Measurements from ENCODE around the gene MAP7D1. TPM values are rescaled to one million over a fixed set of nuclear protein-coding genes. Genes with fewer than 3 reads are reported as not detected.

Gene MAP7D1
- total RNA-seq, 4 donors from 2014 or later: 73.3 to 244 (median 115) TPM

- no peak for DNase-seq (ENCODE audit: low spot score)
- peak; percentile 49 for ATAC-seq (ENCODE audit: low FRiP score)
- TF ChIP-seq, protein P1, sequence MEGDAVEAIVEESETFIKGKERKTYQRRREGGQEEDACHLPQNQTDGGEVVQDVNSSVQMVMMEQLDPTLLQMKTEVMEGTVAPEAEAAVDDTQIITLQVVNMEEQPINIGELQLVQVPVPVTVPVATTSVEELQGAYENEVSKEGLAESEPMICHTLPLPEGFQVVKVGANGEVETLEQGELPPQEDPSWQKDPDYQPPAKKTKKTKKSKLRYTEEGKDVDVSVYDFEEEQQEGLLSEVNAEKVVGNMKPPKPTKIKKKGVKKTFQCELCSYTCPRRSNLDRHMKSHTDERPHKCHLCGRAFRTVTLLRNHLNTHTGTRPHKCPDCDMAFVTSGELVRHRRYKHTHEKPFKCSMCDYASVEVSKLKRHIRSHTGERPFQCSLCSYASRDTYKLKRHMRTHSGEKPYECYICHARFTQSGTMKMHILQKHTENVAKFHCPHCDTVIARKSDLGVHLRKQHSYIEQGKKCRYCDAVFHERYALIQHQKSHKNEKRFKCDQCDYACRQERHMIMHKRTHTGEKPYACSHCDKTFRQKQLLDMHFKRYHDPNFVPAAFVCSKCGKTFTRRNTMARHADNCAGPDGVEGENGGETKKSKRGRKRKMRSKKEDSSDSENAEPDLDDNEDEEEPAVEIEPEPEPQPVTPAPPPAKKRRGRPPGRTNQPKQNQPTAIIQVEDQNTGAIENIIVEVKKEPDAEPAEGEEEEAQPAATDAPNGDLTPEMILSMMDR (IDR thresholded peaks at IDR 0.05): no peak
These were observed 5.1 kb downstream of the MAP7D1 start for GRCh38 chr1:36160949-36161485.

DNA sequence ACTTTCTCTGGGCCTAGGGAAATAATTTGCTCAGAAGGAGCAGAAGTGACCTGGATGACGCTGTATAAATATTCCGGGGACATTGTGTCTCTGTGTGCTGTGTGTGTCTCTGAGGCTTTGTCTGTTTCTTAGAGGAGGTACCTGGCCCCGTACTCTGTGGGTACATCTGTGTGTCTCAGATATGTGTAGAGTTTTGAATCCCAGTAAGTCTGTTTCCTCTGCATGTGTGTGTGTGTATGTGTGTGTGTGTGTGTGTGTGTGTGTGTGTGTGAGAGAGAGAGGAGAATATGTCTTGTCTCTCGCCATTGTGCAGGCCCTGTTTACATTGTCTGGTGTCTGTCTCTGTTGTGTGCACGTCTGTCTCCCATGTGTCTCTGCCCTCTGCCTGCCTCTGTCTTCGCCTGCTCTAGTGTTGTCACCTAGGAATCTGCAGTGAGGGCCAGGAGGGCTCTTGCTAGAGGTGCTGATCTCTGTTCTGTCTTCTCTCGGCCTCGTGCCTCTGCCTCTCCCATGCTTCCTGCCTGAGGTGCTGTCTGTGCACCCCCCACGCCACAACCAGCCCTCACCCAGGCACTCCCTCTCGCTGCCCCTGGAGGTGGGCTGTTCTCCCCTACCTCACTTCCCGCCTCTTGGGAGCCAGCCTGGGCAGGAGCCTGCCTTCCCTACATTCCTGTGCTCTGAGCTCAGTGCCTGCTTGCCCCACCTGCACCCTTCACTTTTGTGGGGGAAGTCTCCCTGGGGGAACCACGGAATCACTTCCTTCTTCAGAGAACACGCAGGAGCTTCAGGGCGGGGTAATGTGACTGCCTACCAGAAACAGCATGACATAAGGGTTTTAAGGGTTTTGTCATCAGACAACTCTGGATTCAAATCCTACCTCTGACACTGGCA, 5.9 kb downstream of the MAP7D1 start:
- peak; percentile 80 for ATAC-seq (ENCODE audit: low FRiP score)
- TF ChIP-seq, protein P1 (IDR thresholded peaks at IDR 0.05): no peak
- DNase-seq (ENCODE audit: low spot score): no peak

GRCh38 chr1:36162680-36163239, 6.8 kb downstream of the MAP7D1 start:
- DNase-seq (ENCODE audit: low spot score): no peak
- TF ChIP-seq, protein P1 (IDR thresholded peaks at IDR 0.05): no peak
- no peak for ATAC-seq (ENCODE audit: low FRiP score)

DNA sequence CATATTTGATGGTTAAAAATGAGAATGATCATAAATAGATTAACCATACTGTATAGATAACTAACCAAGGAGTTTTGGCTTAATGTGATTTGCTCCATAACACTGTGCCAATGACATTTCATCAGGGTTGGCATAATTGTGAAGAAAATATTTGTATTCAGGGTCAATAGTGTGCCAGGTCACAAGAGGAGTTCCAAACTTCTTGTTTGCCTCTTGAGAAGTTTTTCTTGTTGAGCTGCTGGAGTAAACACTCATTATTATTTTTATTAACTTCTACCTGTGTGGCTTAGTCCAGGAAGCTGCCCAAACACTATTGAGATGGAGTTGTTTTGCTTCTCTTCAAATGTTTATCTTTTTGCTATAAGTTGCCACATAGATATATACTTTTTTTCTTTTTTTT, 7.5 kb downstream of the MAP7D1 start:
- DNase-seq (ENCODE audit: low spot score): no peak
- TF ChIP-seq, protein P1 (IDR thresholded peaks at IDR 0.05): no peak
- no peak for ATAC-seq (ENCODE audit: low FRiP score)

DNA sequence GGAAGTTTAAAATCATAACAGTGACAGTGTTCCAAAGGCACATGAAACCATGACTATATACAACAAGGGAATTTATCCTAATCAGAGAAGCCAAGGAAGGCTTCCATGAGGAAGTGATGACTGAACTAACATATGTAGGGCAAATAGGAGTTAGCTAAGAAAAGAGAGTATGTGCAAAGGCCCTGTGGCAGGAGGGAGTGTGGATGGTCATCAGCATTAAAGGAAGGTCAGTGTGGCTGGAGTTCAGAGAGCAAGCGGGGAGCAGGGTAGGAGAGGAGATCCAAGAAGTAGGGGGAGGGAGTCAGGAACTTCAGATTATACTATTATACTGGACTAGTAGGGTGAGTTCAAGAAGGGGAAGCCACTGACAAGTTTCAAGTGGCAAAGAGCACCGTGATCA, 8.4 kb downstream of the MAP7D1 start:
- TF ChIP-seq, protein P1 (IDR thresholded peaks at IDR 0.05): no peak
- ATAC-seq (ENCODE audit: low FRiP score) (no peak), DNase-seq (ENCODE audit: low spot score) (no peak)

GRCh38 chr1:36165145-36165544, 9.2 kb downstream of the MAP7D1 start:
- TF ChIP-seq, protein P1 (IDR thresholded peaks at IDR 0.05): no peak
- no peak for ATAC-seq (ENCODE audit: low FRiP score)
- DNase-seq (ENCODE audit: low spot score): no peak

Measured in omental fat pad (tissue), 4 donors.